GM19397 (cell line): Measurements from ENCODE around the gene SNX15.
A peak's percentile ranks its signal among the peaks of the same experiment; 100 is the strongest.
"Not testable (repeated sequence)": the region's sequence is repeated elsewhere in the genome, so short reads cannot be mapped to it uniquely, and the experiment has no call there.

ENCODE experiments used
- ATAC-seq: cut with Tn5 transposase; IDR thresholded peaks from one replicate; pipeline ENCODE4 v1.9.1; 2021; ENCODE audit warnings: mild to moderate bottlenecking, moderate library complexity; ENCODE audit not compliant: unreplicated experiment

The SNX15 gene

GRCh38 chr11:65014726-65015227 is 12.5 kb upstream of the SNX15 start:
- ATAC-seq, result no peak

- ATAC-seq, result no peak
These were observed 10.5 kb upstream of the SNX15 start for GRCh38 chr11:65016705-65017104.

- no peak for ATAC-seq
These were observed 9.3 kb upstream of the SNX15 start for GRCh38 chr11:65017937-65018336.

- no peak for ATAC-seq
These were observed 7.4 kb upstream of the SNX15 start for GRCh38 chr11:65019824-65020223.

- ATAC-seq, result no peak
These were observed 6.2 kb upstream of the SNX15 start for GRCh38 chr11:65021003-65021402.

GRCh38 chr11:65021509-65021908 is 5.7 kb upstream of the SNX15 start:
- no peak for ATAC-seq

- not testable (repeated sequence) for ATAC-seq
These were observed 3.7 kb upstream of the SNX15 start for GRCh38 chr11:65023502-65023901.

GRCh38 chr11:65026810-65027209 is 429 bp upstream of the SNX15 start:
- ATAC-seq, result no peak

GRCh38 chr11:65032216-65032615 is 5.0 kb downstream of the SNX15 start:
- ATAC-seq, result no peak

GRCh38 chr11:65034423-65034822 is 7.2 kb downstream of the SNX15 start:
- ATAC-seq, result no peak

GRCh38 chr11:65035579-65035978 is 8.3 kb downstream of the SNX15 start:
- ATAC-seq, result no peak

GRCh38 chr11:65036931-65037330 is 9.7 kb downstream of the SNX15 start:
- ATAC-seq, result no peak

- ATAC-seq, result no peak
These were observed 13.2 kb downstream of the SNX15 start for GRCh38 chr11:65040520-65040846.

GRCh38 chr11:65040847-65041622 is 13.8 kb downstream of the SNX15 start, which contains the start of gene SAC3D1:
TSS of gene SAC3D1 (plus strand) at chr11:65041210. CDS start at chr11:65041293, 83 bp downstream.
- peak; percentile 76 for ATAC-seq

GRCh38 chr11:65042891-65043290 is 15.7 kb downstream of the SNX15 start:
- ATAC-seq, result no peak

GRCh38 chr11:65043881-65044501 is 16.8 kb downstream of the SNX15 start:
- no peak for ATAC-seq

- no peak for ATAC-seq
These were observed 17.8 kb downstream of the SNX15 start for GRCh38 chr11:65045061-65045460.

- no peak for ATAC-seq
These were observed 18.5 kb downstream of the SNX15 start for GRCh38 chr11:65045728-65046127.

- no peak for ATAC-seq
These were observed 20.6 kb downstream of the SNX15 start for GRCh38 chr11:65047581-65048422.

- no peak for ATAC-seq
These were observed 24.2 kb downstream of the SNX15 start for GRCh38 chr11:65051398-65051858.

GRCh38 chr11:65053827-65054508 is 26.7 kb downstream of the SNX15 start:
- ATAC-seq, result no peak
